GM19438 (cell line): ENCODE data around the gene KRT77.

Experiments
- ATAC-seq: cut with Tn5 transposase; IDR thresholded peaks from one replicate; pipeline ENCODE4 v1.9.1; 2021; ENCODE audit warnings: low read depth; ENCODE audit not compliant: unreplicated experiment

KRT77 gene

DNA sequence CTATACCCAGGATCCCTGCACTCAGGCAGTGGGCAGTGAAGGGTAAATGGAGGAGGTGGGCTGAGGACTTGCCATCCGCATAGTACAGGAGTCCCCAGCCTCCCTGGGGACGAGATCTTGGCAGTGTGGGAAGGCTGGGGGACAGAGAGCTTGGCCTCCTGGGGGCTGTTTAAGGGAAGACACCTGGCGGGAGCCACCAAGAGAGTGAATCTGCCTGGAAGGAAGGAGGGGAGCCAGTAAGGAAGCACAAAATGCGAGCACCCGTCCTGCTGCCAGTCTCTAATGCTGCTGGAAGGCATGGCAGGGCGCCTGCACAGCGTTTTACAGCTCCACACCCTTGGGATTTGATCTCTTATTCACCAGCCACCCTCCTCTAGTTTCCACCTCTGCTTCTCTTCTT lies 43.9 kb downstream of the KRT77 start:
- no peak for ATAC-seq

DNA sequence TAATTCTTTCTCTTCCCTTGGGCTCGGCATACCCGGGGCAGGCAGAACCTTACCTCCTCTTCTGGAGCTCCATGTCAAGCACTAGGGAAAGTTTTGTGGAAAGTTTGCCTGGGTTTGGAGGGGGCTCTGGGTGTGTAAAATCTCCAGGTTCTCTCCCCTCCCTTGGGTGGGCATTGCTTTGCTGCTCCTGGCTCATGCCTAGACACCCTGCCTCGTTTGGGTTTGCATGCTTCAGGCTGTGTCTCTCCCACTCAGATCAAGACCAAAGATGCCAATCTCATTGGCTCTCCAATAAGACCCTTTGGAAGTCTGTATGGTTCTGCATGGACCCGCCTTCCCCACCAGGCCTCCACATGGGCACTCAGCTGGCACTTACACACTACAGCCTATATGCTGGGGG lies 45.1 kb downstream of the KRT77 start:
- ATAC-seq, result no peak

DNA sequence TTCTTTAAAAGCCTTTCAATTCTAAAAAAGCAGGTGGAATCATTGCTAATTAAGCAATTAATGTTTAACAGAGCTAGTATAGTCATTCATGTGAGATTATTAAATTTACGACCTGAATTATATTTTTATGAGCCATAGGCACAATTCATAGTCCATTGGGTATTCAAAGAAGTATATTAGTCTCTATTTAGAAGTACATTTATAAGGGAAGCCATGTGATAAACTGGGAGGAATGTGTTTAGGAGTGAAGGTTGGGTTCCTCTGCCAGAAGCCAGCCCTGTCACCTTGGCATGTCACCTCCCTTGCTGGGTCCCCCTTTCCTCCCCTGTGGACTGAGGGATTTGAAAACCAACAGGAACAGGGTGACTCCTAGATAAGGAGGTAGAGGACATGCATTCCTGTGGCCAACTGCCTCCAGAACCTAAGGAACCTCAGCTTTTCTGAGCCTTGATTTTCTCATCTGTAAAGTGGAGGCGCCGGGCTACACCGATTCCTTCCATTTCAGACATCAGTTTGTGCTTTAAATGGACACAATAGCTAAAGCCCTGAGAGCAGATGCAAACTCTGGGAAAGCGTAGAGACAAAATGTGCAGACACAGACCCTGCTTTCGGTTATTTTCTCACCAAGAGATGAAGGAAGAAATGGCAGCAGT lies 45.9 kb downstream of the KRT77 start:
- no peak for ATAC-seq

DNA sequence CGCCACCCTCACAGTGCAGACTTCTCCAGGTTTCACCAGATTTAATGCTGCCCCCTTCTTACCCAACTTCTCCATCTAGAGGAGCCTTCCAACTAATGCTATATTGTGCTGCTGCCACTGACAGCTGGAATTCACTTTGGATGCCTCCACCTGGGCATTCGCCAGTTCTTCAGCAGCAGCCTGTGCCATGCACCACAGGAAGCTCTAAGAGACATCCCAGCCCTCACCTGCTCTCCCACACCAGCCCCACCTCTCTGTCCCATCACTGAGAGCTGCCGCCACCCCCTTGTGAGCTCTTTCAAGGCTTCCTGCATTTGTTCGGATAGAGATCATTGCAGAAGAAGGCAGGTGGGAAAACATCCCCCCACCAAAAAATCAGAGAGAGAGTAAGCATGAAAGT lies 46.7 kb downstream of the KRT77 start:
- no peak for ATAC-seq

DNA sequence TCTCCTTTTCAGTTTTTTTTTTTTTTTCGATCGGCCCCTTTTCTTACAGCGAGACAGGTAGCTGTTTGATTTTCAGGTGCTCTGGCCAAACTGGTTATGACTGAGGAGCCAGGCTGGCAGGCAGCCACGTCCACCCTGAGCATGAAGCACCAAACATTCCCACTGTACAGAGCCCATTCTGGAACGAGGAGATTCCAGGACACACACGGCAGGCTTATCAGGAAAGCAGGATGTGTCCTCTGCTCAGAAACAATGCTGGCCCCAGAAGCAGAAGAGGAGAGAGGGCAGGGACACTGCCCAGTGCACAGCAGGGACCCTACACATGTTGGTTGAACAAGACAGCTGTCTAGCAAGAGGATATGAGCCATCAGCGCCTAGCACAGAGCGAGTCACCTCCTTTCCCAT lies 47.6 kb downstream of the KRT77 start:
- ATAC-seq, result no peak

- ATAC-seq, result no peak
Observed at GRCh38 chr12:52655251-52655650, 48.1 kb downstream of the KRT77 start.

GRCh38 chr12:52651726-52652261 lies 51.5 kb downstream of the KRT77 start, which contains the start of gene KRT2:
KRT2 (minus strand) TSS chr12:52652211; CDS start chr12:52652142, 69 bp downstream.
- ATAC-seq, result no peak

- ATAC-seq, result no peak
Observed at GRCh38 chr12:52650520-52651081, 52.7 kb downstream of the KRT77 start.

DNA sequence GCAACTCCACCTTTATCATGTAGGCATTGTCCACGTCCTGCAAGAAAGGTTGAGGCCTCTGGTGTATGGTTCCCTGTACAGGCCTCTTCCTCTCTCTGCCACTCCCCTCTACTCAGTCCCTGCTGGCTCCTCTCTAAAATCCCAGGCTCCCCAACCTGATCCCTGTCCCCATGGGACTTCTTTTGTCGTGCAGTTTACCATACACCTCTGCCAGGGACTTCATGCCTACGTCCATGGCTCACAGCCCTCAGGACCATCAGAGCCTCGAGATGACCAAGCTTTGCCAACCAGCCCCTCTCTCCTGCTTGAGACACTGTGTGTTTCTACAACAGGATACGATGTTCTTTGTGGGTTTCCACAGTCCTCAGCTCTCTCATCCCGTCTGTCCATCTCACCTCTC lies 54.3 kb downstream of the KRT77 start:
- no peak for ATAC-seq

DNA sequence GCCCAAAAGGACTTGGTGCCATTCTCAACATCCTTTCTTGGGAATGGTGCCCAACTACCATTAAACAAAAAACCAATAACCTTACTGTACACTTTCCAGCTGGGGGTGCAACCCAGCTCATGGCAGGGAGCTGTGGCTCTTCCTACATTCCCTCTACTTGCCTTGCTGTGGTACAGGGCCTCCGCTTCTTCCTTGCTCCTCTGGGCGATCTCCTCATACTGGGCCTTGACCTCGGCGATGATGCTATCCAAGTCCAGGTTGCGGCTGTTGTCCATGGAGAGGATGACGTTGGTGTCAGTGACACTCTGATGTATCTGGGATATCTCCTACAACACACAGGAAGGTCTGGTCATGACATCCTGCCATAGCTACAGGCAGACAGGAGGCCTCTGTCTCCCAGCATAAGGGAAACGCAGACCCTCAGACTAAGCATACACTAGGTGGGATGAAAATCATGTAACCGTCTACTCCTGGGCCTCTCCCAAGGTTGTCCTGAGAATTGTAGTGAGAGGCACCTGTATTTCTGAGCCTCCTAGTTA lies 55.2 kb downstream of the KRT77 start:
- no peak for ATAC-seq

DNA sequence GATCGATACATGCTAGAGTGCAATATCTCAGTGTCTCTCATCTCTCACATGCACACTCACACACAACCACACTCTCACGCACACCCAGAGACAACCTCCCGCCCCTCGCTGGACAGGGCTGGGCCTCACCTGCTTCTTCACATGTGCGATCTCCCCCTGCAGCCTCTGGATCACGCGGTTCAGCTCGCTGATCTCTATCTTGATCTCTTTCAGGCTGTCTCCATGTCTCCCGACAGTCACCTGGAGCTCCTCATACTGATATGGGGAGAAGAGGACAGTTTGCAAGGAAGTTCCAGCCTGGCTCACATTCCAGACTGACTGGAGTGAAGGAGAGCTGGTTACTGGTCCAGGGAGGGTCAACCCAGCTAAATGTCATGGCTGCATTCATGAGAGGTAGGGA lies 55.7 kb downstream of the KRT77 start:
- no peak for ATAC-seq

DNA sequence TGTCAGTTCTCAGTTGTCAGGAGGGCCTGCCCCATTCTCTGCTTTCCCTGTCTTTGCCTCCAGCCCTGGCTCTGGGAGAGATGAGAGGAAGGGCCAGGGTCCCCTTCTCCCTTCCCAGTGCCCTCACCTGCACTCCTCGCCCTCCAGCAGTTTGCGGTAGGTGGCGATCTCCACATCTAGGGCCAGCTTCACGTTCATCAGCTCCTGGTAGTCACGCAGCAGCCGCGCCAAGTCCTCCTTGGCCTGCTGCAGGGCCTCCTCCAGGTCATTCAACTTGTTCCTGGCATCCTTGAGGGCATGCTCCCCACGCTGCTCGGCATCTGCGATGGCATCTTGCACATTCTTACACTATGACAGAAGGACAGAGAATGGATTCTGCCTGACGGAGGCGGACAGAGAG lies 56.7 kb downstream of the KRT77 start:
- ATAC-seq, result no peak

- no peak for ATAC-seq
Observed at GRCh38 chr12:52645982-52646381, 57.3 kb downstream of the KRT77 start.

DNA sequence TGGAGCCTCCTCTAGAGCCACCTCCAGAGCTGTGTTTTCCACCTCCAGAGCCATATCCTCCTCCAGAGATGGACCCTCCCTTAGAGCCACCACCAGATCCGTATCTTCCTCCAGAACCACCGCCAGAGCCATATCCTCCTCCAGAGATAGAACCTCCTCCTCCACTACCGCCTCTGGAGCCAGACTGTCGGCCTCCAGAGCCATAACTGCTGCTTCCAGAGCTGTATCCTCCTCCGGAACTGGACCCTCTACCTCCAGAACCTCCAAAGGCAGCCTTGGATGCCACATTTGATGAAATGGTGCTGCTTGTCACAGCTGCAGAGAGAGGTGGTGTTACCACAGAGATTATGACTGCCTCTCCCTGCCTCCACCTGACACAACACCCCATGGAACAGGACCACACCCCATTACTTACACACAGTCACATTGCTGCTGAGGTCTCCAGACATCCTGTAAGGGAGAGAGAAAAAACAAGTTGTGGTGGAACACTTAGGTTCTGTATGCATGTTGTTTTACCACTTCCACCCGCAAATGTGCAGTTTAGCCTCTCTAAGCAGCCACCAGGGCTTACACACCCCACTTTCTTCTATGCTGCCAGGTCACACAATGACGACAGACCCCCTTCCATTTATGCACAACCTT lies 58.1 kb downstream of the KRT77 start:
- no peak for ATAC-seq

DNA sequence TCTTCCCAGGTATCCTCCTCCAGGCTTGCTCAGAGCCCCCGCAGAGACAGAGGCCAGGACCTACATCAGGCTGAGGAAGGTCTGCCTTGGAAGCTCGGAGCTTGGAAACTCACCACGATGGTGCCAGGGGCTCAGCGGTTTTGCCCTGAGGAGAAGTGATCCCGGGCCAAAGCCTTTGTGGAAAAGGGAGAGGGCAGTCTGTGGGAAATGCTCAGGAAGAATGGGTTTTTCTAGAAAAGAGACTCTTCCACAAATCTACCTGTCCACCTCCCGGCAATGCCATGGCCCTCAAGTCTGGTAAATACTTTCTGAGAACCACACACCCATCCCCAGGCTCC lies 59.3 kb downstream of the KRT77 start:
- ATAC-seq, result no peak

DNA sequence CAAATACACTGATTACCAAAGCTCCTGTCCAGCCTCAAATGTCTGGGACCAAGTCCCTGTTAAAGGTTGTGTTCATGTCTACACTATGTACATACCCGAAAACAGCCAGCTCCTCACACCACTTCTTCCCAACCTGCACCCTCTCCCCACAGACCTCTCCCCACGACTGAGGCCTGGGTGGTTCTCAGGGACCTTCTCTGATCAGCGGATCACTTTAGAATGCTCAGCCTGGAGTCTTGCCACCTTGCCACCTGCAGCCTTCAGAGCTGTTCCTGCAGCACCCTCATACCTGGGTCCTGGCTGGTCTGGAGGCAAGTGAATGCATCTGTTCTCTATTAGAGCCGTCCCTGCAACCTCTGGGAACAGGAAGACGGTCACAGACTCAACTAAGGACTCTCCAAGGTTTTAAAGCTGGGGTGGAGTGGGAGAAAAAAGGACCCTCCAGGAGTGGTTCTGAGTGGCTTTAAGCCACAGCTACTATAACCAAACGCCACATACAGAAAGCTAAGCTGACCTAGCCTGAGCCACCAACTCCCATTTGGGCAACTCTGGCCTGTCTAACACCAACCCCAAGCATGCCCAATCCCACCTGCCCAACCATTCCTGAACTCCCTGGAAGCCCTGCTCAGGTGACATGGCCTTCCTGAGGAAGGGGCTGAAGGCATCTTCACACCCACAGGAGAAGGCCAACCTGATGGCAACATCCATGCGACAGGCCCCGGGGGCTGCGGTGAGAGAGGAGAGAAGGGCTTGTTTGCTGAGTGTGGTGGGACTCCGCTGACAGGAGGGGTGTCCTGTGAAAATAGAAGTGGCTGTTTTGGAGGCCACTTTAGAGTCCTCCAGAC lies 59.9 kb downstream of the KRT77 start:
- ATAC-seq, result no peak

- no peak for ATAC-seq
Observed at GRCh38 chr12:52641468-52641867, 61.9 kb downstream of the KRT77 start.
